Measurements from ENCODE around the gene PLIN1. TPM values are rescaled to one million over a fixed set of nuclear protein-coding genes. Genes with fewer than 3 reads are reported as not detected.

PLIN1 gene
- total RNA-seq, 1 experiment from 2014 or later, result 0.32 TPM

DNA sequence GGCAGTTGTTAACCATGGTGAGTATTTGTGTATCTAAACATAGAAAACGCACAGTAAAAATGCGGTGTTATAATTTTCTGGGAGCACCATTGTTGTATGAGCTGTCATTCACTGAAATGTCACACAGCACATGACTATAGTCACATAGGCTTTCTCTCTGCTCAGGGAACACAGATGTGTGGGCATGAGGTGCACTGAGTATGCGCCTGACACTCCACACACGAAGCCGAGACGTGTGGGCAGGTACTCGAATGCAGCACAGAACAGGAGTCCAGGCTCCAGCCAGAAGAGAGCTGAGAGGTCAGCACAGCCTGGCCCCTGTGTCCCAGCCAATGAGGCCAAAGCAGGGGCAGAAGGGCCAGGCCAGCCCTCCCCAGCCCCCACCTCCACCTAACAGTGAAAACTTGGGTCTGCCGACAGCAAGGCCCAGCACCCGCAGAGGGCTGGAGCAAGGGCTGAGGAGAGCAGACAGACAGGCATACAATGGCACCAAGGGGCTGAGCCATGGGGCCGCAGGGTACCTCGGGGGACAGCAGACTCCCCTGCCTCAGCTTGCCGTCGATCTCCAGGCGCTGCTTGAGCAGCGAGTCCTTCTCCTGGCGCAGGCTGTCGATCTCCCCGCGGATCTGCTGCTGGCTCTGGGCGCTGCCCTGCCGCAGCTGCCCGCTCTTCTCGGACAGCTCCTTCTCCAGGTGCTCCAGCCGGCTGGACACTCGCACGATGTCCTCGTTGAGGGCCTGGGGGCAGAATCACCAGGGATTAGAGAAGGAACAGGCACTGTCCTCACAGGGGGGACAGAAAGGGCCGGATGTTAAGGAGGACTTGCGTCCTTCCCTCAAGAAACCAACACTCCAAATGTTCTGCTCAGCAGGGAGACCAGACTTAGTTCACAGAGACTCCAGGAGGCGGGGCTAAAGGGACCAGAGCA is 47.9 kb downstream of the PLIN1 start:
- Histone ChIP-seq H3K36me3 (ENCODE audit: control insufficient read depth in 1 of 2, insufficient read depth in 2 of 2, low read length in 2 of 2) (peaks cover 28 to 43% of the 10 kb centered on the region in 2 experiments), H3K4me3 (replicated peaks in 1 of 2; ENCODE audit: low read depth in 1 of 2, low read length in 2 of 2) (no peak overlapping the region), H3K27ac (ENCODE audit: low read depth, low read length) (no peak overlapping the region), H3K9me3 (ENCODE audit: control insufficient read depth in 1 of 2, insufficient read depth in 1 of 2, low read depth in 1 of 2, low read length in 2 of 2) (no peaks in the 10 kb centered on the region), H3K9ac (ENCODE audit: low read length) (no peak overlapping the region), H3K9me2 (ENCODE audit: insufficient read depth) (no peaks in the 10 kb centered on the region), H4K20me1 (ENCODE audit: insufficient read depth) (no peaks in the 10 kb centered on the region), H2AFZ (ENCODE audit: low read depth, low read length, poor library complexity, severe bottlenecking) (no peak overlapping the region), H3K4me2 (ENCODE audit: low read length) (no peak overlapping the region), H3K79me2 (ENCODE audit: insufficient read depth, low read length) (no peaks in the 10 kb centered on the region), H3K27me3 (ENCODE audit: insufficient read depth, low read length) (no peaks in the 10 kb centered on the region), H3K4me1 (ENCODE audit: control insufficient read depth in 1 of 2, insufficient read depth in 2 of 2, low read length in 2 of 2) (no peaks in the 10 kb centered on the region)
- ChIA-PET RAD21 (ENCODE audit: low non-redundant PET in 1 of 2, low total read pairs in 2 of 2, uncharacterized antibody in 2 of 2, unreplicated experiment in 2 of 2) (no interaction called here), POLR2A (no interaction called here), CTCF (no interaction called here)
- intact Hi-C loops (cut with micrococcal nuclease), result no loop called here
- no peak for TF ChIP-seq EZH2 (IDR thresholded peaks at IDR 0.05)
- TF ChIP-seq TCF7L2 (IDR thresholded peaks at IDR 0.05; ENCODE audit: borderline replicate concordance, extremely low read depth, insufficient read depth, insufficient read length), result no peak
- 0 out of 2 replicates have a peak, but pooled peaks have one; percentile 1 for TF ChIP-seq POLR2AphosphoS5 (IDR thresholded peaks at IDR 0.05; ENCODE audit: low read depth, low read length)
- TF ChIP-seq ZNF274 (IDR thresholded peaks at IDR 0.05; ENCODE audit: low read depth, low read length), result no peak
- BruUV-seq (replicated peaks), result no TSS peak
- ATAC-seq, result peak; percentile 35
- DNase-seq (ENCODE audit: low read depth, low spot score), result no peak

DNA sequence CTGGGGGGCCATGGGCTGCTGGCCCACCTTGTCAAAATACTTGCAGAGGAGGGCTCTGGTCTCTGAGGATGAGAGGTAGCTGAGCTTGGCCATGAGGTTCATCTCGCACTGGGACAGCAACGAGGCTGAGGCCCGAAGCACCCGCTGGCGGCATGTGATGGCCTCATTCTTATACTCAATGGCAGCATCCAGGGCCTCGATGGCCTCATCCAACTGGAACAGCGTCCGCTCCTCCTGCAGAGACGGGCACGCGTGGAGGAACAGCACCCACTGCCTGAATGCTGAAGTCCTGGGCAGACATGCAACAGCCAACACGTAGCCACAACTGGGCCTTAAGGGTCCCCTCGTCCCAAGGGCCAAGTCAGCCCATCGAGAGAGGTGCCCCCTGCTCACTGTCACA is 48.9 kb downstream of the PLIN1 start:
- Histone ChIP-seq H3K79me2 (ENCODE audit: insufficient read depth, low read length) (no peaks in the 10 kb centered on the region), H3K36me3 (ENCODE audit: control insufficient read depth in 1 of 2, insufficient read depth in 2 of 2, low read length in 2 of 2) (peaks cover 35 to 52% of the 10 kb centered on the region in 2 experiments), H2AFZ (ENCODE audit: low read depth, low read length, poor library complexity, severe bottlenecking) (no peak overlapping the region), H4K20me1 (ENCODE audit: insufficient read depth) (no peaks in the 10 kb centered on the region), H3K9ac (ENCODE audit: low read length) (no peak overlapping the region), H3K27me3 (ENCODE audit: insufficient read depth, low read length) (no peaks in the 10 kb centered on the region), H3K27ac (ENCODE audit: low read depth, low read length) (no peak overlapping the region), H3K4me3 (replicated peaks in 1 of 2; ENCODE audit: low read depth in 1 of 2, low read length in 2 of 2) (no peak overlapping the region), H3K9me2 (ENCODE audit: insufficient read depth) (no peaks in the 10 kb centered on the region), H3K9me3 (ENCODE audit: control insufficient read depth in 1 of 2, insufficient read depth in 1 of 2, low read depth in 1 of 2, low read length in 2 of 2) (no peaks in the 10 kb centered on the region), H3K4me2 (ENCODE audit: low read length) (no peak overlapping the region), H3K4me1 (ENCODE audit: control insufficient read depth in 1 of 2, insufficient read depth in 2 of 2, low read length in 2 of 2) (no peaks in the 10 kb centered on the region)
- ChIA-PET CTCF (no interaction called here), POLR2A (no interaction called here), RAD21 (ENCODE audit: low non-redundant PET in 1 of 2, low total read pairs in 2 of 2, uncharacterized antibody in 2 of 2, unreplicated experiment in 2 of 2) (no interaction called here)
- no TSS peak for BruUV-seq (replicated peaks)
- ATAC-seq (no peak), DNase-seq (ENCODE audit: low read depth, low spot score) (no peak)
- intact Hi-C loops (cut with micrococcal nuclease), result no loop called here
- TF ChIP-seq SIN3A (IDR thresholded peaks at IDR 0.05; ENCODE audit: low read depth), result no peak
- no peak for TF ChIP-seq EGR1 (IDR thresholded peaks at IDR 0.05; ENCODE audit: low read depth)
- TF ChIP-seq, protein P1, sequence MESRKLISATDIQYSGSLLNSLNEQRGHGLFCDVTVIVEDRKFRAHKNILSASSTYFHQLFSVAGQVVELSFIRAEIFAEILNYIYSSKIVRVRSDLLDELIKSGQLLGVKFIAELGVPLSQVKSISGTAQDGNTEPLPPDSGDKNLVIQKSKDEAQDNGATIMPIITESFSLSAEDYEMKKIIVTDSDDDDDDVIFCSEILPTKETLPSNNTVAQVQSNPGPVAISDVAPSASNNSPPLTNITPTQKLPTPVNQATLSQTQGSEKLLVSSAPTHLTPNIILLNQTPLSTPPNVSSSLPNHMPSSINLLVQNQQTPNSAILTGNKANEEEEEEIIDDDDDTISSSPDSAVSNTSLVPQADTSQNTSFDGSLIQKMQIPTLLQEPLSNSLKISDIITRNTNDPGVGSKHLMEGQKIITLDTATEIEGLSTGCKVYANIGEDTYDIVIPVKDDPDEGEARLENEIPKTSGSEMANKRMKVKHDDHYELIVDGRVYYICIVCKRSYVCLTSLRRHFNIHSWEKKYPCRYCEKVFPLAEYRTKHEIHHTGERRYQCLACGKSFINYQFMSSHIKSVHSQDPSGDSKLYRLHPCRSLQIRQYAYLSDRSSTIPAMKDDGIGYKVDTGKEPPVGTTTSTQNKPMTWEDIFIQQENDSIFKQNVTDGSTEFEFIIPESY (IDR thresholded peaks at IDR 0.05; ENCODE audit: extremely low read depth, insufficient replicate concordance, low read length), result no peak
- no peak for TF ChIP-seq TCF7L2 (IDR thresholded peaks at IDR 0.05; ENCODE audit: borderline replicate concordance, extremely low read depth, insufficient read depth, insufficient read length)
